HG03354 (cell line): Measurements from ENCODE around the gene CRB1.

Source experiments
- ATAC-seq: cut with Tn5 transposase; IDR thresholded peaks from one replicate; pipeline ENCODE4 v1.9.1; 2021; ENCODE audit warnings: mild to moderate bottlenecking; ENCODE audit not compliant: unreplicated experiment, poor library complexity, severe bottlenecking

The CRB1 gene

DNA sequence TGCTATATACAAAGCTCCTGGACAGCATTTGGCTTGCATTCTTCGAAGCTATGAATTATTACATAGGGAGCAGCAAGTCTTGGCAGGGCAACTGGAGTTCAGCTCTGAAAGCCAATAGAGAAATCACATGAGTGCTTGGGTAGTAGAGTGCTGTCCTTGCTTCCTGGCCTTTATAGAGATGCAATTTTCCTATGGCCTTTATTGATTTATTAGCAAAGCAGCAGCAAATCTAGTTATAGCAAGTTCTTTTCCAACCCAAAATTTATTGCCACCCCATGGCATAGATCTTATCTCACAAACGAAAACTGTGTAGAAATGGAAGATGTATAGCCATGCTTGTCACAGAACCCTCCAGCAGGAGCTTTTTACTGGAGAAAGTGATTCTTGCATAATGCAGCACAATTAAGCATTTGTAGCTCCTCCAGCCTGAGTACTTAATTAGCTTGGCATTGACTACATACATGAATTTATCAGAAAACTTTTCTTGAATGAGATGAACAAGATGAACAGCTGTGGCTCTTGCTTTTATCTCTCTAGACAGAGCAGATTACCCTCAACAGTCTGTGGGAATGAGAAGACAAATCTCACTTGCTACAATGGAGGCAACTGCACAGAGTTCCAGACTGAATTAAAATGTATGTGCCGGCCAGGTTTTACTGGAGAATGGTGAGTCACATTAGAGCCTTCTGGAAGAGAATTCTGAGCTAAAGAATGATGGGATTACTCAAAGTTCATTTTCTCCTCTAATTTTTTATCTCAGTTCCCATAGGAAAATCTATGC, 170.1 kb downstream of the CRB1 start:
- no peak for ATAC-seq

DNA sequence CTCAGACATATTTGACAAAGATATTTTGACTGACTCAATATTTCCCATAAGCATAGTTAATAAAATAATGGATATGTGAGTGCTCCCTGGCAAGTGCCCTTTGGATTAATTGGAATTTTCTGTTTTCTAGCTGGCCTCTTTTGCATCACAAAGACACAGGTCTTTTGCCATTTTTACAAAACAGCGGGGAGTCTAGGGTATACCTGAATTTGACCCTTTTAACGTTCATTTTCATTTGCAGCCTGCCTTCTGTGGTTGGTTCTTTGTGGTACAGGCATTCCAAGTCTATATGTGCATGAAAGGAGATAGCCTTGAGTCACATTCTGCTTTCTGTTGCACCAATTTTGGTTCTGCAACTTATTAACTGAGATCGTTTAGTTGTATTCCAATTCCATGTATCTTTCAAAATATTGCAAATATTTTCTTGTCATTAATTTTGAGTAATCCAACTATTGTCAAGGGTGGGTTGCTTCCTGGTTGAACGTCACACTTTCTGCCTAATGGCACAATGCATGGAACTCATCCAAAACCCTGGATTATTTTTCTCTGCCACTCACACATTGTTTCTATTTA, 171.7 kb downstream of the CRB1 start:
- no peak for ATAC-seq

DNA sequence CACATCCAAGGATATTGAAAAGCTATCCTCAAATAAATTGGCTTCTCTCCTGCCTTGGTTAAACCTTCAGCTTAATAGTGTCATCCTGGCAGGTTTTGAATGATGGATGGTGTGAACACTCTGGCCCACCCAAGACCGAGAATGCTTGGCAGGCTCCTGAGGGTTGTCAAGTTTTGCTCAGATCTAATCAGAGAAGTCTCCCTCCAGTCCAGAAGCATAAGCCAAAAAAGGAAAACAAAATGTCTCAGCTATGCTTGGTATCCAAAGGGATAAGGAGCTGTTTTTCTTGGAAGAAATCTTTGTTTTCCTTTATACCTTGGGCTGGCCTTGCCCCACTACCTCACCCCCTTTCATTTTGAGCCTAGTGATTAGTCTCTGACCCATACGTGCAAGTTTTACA, 172.7 kb downstream of the CRB1 start:
- ATAC-seq = no peak

DNA sequence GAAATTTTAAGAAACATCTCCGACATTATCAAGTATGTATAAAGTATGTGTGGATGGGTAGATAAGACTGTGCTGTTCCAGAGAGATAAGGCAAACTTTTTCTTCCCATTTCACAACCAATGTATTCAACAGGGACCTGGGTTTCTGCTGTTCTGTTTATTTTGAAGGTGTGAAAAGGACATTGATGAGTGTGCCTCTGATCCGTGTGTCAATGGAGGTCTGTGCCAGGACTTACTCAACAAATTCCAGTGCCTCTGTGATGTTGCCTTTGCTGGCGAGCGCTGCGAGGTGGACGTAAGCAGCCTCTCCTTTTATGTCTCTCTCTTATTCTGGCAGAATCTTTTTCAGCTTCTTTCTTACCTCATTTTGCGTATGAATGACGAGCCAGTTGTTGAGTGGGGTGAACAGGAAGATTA, 174.0 kb downstream of the CRB1 start:
- no peak for ATAC-seq

DNA sequence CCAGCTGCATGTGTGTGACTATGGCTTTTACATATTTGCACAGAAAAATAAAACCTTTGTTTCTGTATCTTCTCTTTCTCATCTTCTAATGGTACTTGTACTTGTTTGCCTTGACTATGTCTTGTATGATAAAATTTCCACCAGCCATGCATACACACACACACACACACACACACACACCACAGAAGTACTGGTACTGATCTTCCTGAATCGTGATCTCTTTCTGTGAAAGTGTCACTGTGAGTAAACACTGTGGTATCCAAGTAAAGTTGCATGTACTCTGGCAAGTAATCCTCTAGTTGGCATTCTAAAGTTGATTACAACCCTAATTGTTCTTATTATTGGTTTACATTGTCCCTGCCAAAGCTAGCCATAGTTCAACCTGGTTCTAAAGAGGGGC, 176.7 kb downstream of the CRB1 start:
- no peak for ATAC-seq

DNA sequence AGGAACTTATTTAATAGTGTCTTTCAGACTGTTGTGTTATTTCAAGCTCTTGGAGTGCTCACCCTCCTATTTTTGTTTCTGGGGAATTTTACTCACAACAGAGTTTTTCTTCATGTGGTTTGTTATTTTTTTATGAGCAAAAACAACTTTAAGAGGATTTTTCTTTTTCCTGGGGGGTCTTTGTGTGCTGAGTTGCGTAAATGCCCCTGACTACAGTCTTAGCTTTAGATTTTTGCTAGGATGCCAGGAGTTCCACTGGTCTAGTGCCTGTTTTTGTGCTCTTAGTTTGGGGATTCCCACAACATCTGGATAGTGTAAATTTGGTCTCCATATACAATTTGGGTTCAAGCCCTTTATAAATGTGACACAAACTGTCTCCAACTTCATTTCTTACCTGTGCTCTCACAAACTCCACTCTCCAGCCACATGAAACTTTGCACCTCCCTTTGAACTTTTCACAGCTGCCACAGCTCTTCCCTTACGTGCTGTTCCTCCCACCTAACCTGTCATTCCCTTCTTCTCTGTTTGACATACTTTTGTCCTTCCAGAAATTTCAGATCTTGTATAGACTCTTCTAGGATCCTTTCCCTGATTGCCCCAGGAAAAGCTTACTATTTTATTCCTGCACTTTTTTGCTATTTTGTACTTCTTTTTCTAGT, 180.2 kb downstream of the CRB1 start:
- no peak for ATAC-seq

DNA sequence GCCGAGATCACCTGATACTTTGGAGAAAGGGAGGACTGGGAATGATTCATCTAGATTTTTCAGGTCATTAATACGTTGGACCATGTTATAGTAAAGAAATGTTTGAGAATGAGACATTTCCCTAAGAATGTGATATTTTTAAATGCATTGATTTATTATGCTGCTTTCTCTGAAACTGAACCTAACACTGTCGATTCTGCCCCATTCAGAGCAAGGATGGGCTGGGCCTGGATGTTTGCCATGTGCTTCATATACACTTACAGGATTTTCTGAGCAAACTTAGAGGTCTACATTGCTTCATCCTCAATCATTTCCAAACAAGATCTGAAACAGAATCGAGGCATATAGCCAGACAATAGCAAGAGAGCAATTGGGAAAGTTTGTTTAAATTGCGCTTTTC, 183.3 kb downstream of the CRB1 start:
- ATAC-seq = no peak

DNA sequence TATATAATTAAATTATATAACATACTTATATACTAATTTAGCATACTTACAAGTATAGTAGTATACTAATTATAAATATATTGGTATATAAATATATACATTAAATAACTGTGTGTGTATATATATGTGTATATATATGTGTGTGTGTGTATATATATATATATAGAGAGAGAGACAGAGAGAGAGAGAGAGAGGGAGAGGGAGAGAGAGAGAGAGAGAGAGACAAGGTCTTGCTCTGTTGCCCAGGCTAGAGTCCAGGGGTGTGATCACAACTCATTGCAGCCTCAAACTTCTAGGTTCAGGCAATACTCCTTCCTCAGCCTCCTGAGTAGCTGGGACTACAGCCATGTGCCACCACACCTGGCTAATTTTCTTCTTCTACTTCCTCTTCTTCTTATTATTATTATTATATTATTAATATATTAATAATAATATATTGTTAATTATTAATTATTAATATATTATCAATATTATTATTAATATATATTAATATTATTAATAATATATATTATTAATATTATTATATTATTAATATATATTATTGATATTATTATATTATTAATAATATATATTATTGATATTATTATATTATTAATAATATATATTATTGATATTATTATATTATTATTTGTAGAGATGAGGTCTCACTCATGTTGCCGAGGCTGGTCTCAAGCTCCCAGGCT, 185.5 kb downstream of the CRB1 start:
- ATAC-seq = no peak

DNA sequence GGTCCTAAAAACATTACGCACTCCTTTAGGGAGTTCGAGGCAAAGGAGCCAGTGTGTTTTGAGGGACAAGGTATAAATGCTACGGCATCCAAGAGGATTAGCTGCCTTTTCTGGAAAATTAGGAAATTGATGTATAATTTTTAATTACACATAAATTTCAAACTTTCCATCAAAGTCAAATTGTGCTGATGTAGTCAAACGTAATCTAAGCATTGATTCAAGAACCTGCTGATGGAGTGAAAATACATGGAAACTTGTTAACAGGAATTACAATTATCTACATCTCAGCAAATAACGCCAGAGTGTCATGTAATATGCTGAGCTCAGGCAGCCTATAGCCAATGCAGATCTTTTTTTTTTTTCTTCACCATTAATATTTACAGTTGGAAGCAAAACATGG, 194.5 kb downstream of the CRB1 start:
- ATAC-seq = no peak

DNA sequence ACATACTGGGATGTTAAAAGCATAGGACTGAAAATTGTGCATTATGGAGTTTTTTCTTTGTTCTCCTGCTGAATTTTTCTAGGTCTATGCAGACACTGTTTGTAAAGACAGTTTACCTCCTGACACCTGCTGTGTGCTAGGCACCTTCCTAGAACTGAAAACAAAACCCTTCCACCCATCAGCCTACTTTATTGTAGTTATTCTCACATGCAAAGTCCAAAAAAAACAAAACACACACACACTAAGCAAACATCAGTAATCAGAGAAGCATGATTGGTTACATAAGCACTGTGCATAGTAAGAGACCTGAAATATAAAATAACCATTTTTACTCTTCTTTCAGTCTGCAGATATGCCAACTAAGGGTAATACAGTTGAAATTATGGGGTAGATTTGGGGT, 195.1 kb downstream of the CRB1 start:
- no peak for ATAC-seq

DNA sequence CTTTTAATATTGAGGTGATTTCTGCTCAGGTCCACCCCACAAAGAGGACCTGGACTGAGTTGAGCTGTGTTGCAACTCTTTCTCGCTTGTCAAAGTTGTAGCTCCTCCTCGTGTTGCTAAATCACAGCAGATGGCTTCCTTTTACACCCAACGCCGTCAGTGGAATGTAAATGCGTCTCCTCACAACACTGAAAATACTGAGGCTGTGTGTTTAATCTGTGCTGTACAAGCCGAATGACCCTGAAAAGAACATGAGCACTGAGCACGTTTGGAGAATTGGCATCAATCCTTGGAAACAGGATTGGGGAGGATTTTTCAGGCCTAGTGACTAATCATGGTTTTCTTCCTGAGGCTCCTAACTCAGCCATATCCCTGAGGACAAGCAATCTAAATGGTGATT, 196.0 kb downstream of the CRB1 start:
- no peak for ATAC-seq

DNA sequence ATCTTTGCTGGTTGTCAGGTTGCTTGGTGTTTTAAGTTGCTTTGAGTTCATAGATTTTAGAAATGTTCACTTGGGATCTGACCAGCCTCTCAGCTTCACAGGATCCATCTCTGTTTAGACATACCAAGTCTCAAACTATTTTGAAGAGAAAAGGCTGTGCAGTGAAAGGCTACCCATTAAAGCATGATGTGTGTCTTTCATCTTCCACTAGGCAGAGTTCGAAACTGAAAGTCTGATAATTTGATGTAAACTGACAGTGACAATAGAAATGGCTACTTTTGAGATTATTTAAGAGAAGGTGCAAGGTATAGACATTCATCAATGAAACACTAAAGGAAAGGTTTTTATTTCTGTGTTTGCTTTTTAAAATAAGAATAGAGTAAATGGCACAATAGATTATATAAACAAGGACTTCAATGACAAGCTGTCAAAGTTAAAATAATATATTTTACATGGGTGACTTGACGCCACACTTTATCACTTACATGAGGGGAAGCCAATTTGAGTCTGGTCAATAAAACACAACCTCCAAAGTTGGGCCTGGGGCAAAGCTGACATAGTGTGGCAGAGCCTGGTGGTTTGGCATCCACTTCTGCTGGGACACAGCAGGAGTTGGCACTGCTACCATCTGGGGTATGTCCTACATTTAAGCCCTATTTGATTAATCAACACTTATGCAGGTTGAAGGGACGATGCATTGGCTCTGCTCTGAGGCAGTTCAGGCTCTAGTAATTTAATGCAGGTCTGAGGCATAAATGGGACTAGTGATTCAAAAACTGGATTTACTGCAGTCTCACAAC, 197.7 kb downstream of the CRB1 start:
- no peak for ATAC-seq

DNA sequence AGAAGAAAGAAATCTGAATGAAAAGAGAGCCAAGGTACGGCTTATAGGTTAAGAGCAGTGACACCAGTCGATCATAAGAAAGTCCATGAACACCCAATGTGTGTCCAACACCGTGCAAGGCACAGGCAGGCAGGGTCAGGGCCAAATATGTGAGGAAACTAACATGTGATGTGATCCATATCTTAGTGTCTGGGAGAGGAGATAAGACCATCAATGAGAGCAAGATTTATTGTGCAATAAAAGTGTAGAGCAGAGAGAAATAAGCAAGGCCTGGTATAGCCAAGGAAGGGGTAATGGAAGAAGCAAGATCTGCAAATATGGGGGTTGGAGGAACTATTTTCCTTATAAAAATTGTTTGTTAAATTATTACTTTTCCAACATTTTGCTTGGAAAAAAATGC, 198.8 kb downstream of the CRB1 start:
- no peak for ATAC-seq

DNA sequence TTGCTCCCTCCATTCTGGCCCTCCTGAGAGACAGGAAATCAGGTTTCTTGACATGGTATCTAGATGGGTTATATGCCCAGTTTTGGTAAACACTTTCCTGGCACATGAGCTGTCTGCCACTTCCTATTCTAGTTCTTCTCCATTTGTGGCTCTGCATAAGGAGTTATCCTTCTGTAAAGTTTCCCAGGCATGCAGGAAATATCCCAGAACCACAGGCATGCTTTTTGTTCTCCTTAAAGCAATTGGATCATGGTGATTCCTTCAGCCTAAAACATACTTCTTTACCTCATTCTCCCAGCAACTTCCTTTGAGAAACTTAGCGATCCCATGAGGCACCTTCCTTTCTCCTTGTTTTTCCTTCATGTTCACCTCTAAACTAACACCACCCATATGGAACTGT, 199.8 kb downstream of the CRB1 start:
- no peak for ATAC-seq

DNA sequence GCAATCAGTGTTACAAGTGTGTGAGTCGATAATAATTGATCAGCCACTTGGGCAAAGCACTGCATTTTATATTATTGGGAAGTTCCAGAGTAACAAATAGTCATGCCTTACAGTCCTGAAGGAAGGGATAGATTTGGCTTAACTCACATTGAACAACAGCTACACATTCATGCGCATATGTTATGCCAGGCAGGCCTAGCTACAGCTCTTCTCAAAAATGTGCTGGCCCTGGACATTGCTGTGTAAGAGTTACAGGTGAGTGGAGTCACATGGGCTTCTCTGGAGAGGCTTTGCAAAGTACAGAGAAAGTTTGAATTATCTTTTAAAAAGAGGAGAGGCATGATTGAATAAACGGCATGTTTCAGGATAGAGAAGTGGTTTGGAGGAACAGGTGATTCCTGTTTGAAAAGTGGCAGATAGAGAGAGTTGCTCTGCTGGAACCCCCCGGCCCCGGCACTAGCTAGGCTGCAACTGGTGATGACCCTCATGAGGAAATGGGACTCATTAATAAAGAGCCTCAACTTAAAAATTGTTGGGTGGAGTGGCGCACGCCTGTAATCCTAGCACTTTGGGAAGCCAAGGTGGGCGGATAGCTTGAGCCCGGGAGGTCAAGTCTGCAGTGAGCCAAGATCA, 200.6 kb downstream of the CRB1 start:
- no peak for ATAC-seq

DNA sequence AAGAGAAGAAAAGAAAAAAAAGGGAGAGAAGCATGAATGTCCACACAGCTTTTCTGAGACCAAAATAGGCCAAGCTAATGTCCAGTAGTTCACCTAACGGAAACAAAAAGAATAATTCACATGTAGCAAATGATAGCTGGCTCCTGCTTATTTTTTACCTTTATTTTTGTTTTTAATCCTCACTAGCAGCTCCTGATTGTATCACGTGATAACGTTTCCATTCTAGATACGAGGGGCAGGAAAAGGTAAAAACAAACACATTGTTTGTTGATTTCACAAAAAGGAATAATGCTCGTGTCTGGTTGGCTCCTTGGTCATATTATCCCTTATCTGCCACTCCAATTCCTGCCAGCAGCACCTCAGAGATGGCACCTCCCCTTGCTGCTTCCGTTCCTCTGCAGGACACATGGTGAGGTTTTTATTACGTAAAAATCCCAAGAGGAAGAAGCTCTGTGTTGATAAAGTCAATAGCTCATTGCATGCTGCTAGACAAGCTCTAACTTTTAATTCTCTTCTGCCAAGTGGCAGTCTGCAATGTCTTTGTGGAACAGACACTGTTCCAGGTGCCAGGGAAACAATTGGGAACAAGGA, 201.7 kb downstream of the CRB1 start:
- no peak for ATAC-seq

DNA sequence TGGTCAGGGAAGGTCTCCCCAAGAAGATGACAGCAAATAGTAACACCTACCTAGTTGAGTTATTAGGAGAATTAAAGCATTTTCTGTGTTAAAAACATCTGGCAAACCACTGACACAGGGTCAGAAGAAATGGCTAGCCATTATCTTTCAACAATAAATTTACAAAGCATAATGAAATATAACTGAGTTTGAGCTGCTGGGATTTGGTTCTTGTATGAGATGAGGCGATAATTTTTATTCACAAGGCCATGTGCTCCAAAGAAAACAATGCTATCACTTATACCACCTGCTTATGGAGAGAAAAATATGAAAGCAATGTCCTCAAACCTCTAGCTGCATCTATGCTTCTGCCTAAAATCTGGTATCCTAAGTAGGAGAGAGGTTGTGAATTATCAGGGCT, 202.3 kb downstream of the CRB1 start:
- no peak for ATAC-seq

DNA sequence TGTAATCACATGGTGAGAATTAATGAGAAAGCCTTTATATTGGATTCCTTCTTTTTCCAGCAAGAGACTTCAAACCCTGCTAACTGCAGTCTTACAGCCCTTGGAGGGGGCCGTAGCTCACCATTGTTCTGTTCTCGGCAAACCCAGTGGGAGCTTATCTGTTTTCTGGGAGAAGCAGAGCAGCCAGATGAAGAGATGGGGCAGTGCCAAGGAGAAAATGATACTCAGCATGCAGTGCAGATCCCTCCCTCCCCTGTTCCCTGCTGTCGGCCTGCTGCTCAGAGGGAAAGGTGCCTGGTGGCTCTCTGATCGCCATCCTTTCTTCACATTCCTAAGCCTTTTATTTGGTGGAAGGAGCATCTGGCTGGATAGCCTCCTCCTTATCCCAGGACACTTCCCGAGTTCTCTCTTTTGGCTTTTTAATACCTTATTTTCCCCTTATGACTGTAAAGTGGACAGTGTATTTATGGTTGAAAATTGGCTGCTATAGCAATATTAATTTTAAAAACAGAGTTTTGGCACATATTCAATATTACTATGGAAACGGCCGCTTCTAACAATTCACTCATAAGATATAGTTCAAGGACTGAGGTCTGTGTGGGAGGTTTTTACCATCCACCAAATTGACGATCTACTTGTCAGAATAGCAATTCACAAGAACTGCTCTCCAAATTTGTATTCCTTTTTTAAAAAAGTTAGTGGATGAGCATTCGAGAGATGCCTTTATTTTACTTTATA, 203.4 kb downstream of the CRB1 start:
- ATAC-seq = no peak
